ENCODE results near the gene TLX3. TPM values are rescaled to one million over a fixed set of nuclear protein-coding genes. Genes with fewer than 3 reads are reported as not detected.

Gene TLX3
- total and polyA plus RNA-seq, 2 of the 4 experiments (the other 2 are of a cell fraction) = not detected

- Histone ChIP-seq H4K20me1 (ENCODE audit: insufficient read depth, low read length) (no peaks in the 10 kb centered on the region), H3K9ac (ENCODE audit: low read depth, low read length) (no peak overlapping the region), H2BK5ac (ENCODE audit: low read depth, low read length, poor library complexity, severe bottlenecking) (no peak overlapping the region), H3K9me1 (ENCODE audit: insufficient read depth, low read length) (no peaks in the 10 kb centered on the region), H3K4me3 (ENCODE audit: insufficient read depth, low read depth, low read length) (no peak overlapping the region), H2BK20ac (ENCODE audit: low read depth, low read length) (no peak overlapping the region), H2AK9ac (replicated peaks; ENCODE audit: low read depth, low read length, poor library complexity) (no peak overlapping the region), H3K4me2 (ENCODE audit: low read depth, low read length) (no peak overlapping the region), H3K79me1 (ENCODE audit: low read depth in 1 of 2, low read length in 2 of 2) (no peaks in the 10 kb centered on the region), H3K18ac (ENCODE audit: low read depth, low read length) (no peak overlapping the region), H3K56ac (ENCODE audit: extremely low read depth, insufficient read depth, low read length) (no peak overlapping the region), H3K9me3 (ENCODE audit: control insufficient read depth, insufficient read depth, low read length) (peaks cover 3% of the 10 kb centered on the region; the same call in 1 of the 2 replicates), H3K4ac (ENCODE audit: low read depth, low read length) (no peak overlapping the region), H3K27ac (ENCODE audit: insufficient read depth, low read length) (no peak overlapping the region), H2BK15ac (ENCODE audit: low read depth, low read length) (no peak overlapping the region), H4K5ac (ENCODE audit: low read depth, low read length) (no peak overlapping the region), H4K91ac (ENCODE audit: insufficient read depth, low read depth, low read length) (no peak overlapping the region), H2AFZ (replicated peaks; ENCODE audit: low read length, poor library complexity) (no peak overlapping the region), H4K8ac (ENCODE audit: low read depth in 2 of 2, low read length in 2 of 2) (no peak overlapping the region), H2BK120ac (ENCODE audit: low read depth, low read length) (no peak overlapping the region), H3K14ac (replicated peaks; ENCODE audit: low read depth, low read length) (no peak overlapping the region), H3K23ac (ENCODE audit: low read depth, low read length) (no peak overlapping the region), H3K36me3 (ENCODE audit: control insufficient read depth, insufficient read depth, low read length) (no peaks in the 10 kb centered on the region), H2AK5ac (ENCODE audit: low read depth, low read length) (no peak overlapping the region), H3K27me3 (ENCODE audit: control insufficient read depth, insufficient read depth, low read length) (peaks cover 65% of the 10 kb centered on the region), H3K4me1 (ENCODE audit: control insufficient read depth, insufficient read depth, low read length) (no peaks in the 10 kb centered on the region)
- ATAC-seq (ENCODE audit: low read depth) (no peak), DNase-seq (no peak)
- no CpG with 5 or more reads among the region's 3 CpGs for WGBS, 2 experiments (ENCODE audit: extremely low coverage in 2 of 2, insufficient read length in 1 of 2)
- in situ Hi-C loops (cut with MboI; ENCODE audit: low sequenced_read_pairs) (no loop called here), dilution Hi-C loops (cut with HindIII; ENCODE audit: low sequenced_read_pairs, unreplicated experiment) (no loop called here), intact Hi-C loops (cut with micrococcal nuclease) (no loop called here)
- POLR2A ChIA-PET (ENCODE audit: unreplicated experiment) = no interaction called here
- CTCF ChIA-PET = interaction anchor here (2.0 kb wide), 1 partner anchor 11 kb away, joined by 10 read pairs; no protein-coding TSS in a partner anchor
- no peak for TF ChIP-seq FOS (IDR thresholded peaks at IDR 0.05; ENCODE audit: low read depth, low read length)
- TF ChIP-seq MAFK (IDR thresholded peaks at IDR 0.05; ENCODE audit: low read depth, low read length) = peak; percentile 38; the same call in 1 of the 2 replicates
- BruUV-seq (replicated peaks) = no TSS peak
Measured at GRCh38 chr5:171323007-171323406, 14.0 kb downstream of the TLX3 start.
